HEK293T (cell line): ENCODE measurements around the gene APLN.

Source experiments
- ARNT ChIP-seq: fragments of 450-650 bp; IDR thresholded peaks from 2 replicates; pipeline ENCODE4 v1.6.1; 2017; ENCODE audit warnings: mild to moderate bottlenecking
- BHLHE40 ChIP-seq: fragments of 450-650 bp; IDR thresholded peaks from 2 replicates; pipeline ENCODE4 v1.6.1; 2016; ENCODE audit warnings: mild to moderate bottlenecking, moderate library complexity, borderline replicate concordance
- CTBP1 ChIP-seq: fragments of 450-650 bp; IDR thresholded peaks from 2 replicates; pipeline ENCODE4 v1.6.1; 2016; ENCODE audit warnings: borderline replicate concordance
- ELF4 ChIP-seq: fragments of 450-650 bp; IDR thresholded peaks from 2 replicates; pipeline ENCODE4 v1.6.1; 2017; ENCODE audit warnings: antibody characterized with exemption
- FOXA1 ChIP-seq: fragments of 450-650 bp; IDR thresholded peaks from 2 replicates; pipeline ENCODE4 v1.6.1; 2016; ENCODE audit warnings: mild to moderate bottlenecking
- FOXM1 ChIP-seq: fragments of 450-650 bp; IDR thresholded peaks from 2 replicates; pipeline ENCODE4 v1.6.1; 2017; ENCODE audit warnings: mild to moderate bottlenecking, borderline replicate concordance
- HDGF ChIP-seq: fragments of 450-650 bp; IDR thresholded peaks from 2 replicates; pipeline ENCODE4 v1.6.1; 2017; ENCODE audit warnings: antibody characterized with exemption, borderline replicate concordance
- L3MBTL2 ChIP-seq: fragments of 450-650 bp; conservative IDR thresholded peaks from 2 replicates; pipeline ENCODE4 v1.6.1; 2016; ENCODE audit warnings: mild to moderate bottlenecking
- LEF1 ChIP-seq: fragments of 450-650 bp; IDR thresholded peaks from 2 replicates; pipeline ENCODE4 v1.6.1; 2017; ENCODE audit warnings: mild to moderate bottlenecking, borderline replicate concordance
- NFRKB ChIP-seq: fragments of 450-650 bp; IDR thresholded peaks from 2 replicates; pipeline ENCODE4 v1.6.1; 2016; ENCODE audit warnings: mild to moderate bottlenecking, moderate library complexity
- SP1 ChIP-seq: fragments of 450-650 bp; IDR thresholded peaks from 2 replicates; pipeline ENCODE4 v1.6.1; 2017
- ZNF384 ChIP-seq: fragments of 450-650 bp; IDR thresholded peaks from 2 replicates; pipeline ENCODE4 v1.6.1; 2016
- TF ChIP-seq, protein P1 (sequence below): fragments of 450-650 bp; IDR thresholded peaks from 2 replicates; pipeline ENCODE4 v1.6.1; 2016

DNA sequence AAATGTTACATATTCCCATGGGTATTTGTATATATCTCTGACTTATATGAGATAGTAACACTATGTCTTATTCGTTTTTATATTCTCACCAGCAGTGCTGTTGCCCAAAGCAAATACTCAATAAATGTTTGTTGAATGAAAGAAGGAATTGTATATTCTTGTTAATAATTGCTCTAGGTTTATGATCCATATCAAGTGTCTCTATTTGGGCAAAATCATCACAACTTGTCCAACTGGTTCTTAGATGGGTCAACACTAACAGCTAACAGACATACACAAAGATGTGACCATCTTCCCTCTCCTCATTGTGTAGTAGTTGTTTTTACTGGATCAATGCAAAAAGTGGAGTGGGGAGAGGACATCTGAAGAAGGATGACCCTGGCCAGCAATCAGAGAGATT is 6.6 kb upstream of the APLN start:
- TF ChIP-seq CTBP1 = no peak
- no peak for TF ChIP-seq FOXM1
- no peak for TF ChIP-seq BHLHE40
- TF ChIP-seq, protein P1, sequence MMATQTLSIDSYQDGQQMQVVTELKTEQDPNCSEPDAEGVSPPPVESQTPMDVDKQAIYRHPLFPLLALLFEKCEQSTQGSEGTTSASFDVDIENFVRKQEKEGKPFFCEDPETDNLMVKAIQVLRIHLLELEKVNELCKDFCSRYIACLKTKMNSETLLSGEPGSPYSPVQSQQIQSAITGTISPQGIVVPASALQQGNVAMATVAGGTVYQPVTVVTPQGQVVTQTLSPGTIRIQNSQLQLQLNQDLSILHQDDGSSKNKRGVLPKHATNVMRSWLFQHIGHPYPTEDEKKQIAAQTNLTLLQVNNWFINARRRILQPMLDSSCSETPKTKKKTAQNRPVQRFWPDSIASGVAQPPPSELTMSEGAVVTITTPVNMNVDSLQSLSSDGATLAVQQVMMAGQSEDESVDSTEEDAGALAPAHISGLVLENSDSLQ = no peak
- TF ChIP-seq SP1 = no peak
- no peak for TF ChIP-seq ELF4
- no peak for TF ChIP-seq ARNT
- no peak for TF ChIP-seq NFRKB
- TF ChIP-seq LEF1 = no peak
- TF ChIP-seq L3MBTL2 = no peak
- no peak for TF ChIP-seq FOXA1
- no peak for TF ChIP-seq HDGF
- no peak for TF ChIP-seq ZNF384
